Stimulated activated CD8-positive, alpha-beta memory T cell treated with anti-CD3 and anti-CD28 coated beads, Interleukin-12 subunit alpha, Interleukin-12 subunit beta, amount 100 ng/mL, for 24 hours (primary cell): Measurements from ENCODE around the gene TTC24.
"Not testable (repeated sequence)": the region's sequence is repeated elsewhere in the genome, so short reads cannot be mapped to it uniquely, and the experiment has no call there.

Source experiments
- DNase-seq: peaks from one replicate; pipeline ENCODE4 v3.0.0-alpha.2; 2020; ENCODE audit errors: extremely low read depth

The TTC24 gene

GRCh38 chr1:156587927-156588326 is 8.4 kb downstream of the TTC24 start:
- not testable (repeated sequence) for DNase-seq

DNA sequence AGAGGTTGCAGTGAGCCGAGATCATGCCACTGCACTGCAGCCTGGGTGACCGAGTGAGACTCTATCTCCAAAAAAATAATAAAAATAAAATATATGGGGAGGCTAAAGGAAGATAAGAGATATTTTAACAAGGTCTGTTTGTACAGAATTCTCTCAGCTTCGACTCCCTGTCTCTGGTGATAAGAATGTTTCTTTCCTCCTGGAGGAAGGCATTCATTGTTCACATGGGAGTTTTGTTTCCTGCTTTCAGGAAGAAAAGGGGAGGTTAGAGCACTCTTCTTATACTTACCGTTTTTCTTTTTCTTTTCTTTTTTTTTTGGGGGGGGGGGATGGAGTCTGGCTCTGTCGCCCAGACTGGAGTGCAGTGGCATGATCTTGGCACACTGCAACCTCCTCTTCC is 10.0 kb downstream of the TTC24 start:
- DNase-seq: no peak

DNA sequence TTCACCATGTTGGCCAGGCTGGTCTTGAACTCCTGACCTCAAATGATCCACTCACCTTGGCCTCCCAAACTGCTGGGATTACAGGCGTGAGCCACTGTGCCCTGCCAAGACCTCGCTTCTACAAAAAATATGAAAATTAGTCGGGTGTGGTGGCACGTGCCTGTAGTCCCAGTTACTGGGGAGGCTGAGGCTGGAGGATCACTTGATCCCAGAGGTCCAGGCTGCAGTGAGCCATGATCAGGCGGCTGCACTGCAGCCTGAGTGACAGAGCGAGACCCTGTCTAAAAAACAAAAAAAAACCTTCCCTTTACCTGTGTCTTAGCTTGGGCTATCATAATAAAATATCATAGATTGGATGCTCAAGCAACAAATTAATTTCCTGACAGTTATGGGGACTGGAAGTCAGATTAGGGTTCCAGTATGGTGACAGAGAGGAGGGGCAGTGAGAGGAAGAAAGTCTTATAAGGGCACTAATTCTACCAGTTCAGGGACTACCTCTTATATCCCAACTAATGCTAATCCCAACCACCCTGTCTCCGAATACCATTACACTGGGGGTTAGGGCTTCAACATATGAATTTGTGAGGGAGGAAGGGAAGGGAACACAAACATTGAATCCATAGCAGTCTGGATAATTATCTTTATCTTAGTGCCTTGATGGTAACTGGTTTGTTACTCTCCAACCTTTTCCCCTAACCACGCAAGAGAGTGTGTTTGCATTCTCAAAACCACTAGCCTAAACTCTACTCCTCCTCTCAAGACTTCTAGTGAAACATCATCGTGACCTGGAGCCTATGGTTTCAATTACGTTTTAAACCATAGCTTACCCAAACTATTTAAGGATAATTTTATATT is 11.0 kb downstream of the TTC24 start:
- DNase-seq: no peak

GRCh38 chr1:156591181-156591431 is 11.6 kb downstream of the TTC24 start:
- DNase-seq: no peak

DNA sequence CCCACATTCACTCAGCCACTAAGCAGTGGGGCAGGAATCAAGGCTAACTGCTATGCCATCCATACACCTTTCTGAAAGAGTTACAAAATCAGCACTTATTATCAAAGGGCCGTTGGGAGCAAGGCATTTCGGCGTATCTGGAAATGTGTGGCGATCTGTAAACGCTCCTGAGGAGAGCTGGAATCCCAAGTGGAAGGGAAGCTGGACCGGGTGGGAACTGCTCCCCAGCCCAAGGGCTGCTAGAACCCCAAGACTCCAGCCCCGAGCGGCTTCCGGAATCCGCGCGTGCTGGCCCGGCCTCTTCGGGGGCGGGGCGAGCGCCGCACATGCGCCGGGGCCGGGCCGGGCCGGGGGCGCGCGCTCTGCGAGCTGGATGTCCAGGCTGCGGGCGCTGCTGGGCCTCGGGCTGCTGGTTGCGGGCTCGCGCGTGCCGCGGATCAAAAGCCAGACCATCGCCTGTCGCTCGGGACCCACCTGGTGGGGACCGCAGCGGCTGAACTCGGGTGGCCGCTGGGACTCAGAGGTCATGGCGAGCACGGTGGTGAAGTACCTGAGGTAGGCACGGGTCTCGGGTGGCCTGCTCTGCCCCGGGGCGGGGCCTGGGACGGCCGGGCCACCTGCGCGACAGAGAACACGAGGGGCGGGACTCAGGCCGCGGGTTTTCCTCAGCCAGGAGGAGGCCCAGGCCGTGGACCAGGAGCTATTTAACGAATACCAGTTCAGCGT is 12.1 kb downstream of the TTC24 start, which contains the start of gene NAXE:
Gene NAXE, plus strand, starts transcription at position 345 of the 726 bp plus-strand sequence. Its CDS starts 29 bp downstream, at position 374.
- no peak for DNase-seq

GRCh38 chr1:156592158-156592909 is 12.8 kb downstream of the TTC24 start:
- DNase-seq: no peak

GRCh38 chr1:156592910-156593660 is 13.6 kb downstream of the TTC24 start:
- DNase-seq: no peak

GRCh38 chr1:156593661-156593989 is 14.1 kb downstream of the TTC24 start:
- DNase-seq: no peak

- DNase-seq: no peak
Measured at GRCh38 chr1:156594190-156594589, 14.7 kb downstream of the TTC24 start.

- no peak for DNase-seq
Measured at GRCh38 chr1:156595016-156595415, 15.5 kb downstream of the TTC24 start.

DNA sequence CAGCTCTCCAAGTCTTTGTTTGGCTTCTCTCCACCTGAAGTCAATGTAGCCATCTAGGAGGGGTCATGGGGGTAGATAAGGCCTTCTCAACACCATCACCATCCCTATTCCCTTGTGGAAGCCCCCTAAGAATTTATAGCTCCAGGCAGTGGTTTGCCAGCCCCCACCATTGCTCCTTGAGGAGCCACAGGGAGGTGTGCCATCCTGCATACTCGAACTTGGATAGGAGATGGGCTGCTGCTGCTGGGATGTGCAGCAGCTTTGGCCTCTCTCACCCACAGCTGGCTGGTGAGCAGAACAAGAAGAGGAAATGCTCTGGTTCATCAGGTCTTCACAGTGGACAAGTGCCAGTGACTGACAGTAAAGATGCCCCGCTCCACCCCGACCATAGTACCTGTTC is 16.9 kb downstream of the TTC24 start:
- DNase-seq: no peak

GRCh38 chr1:156598125-156598524 is 18.6 kb downstream of the TTC24 start:
- DNase-seq: no peak

GRCh38 chr1:156598731-156599432 is 19.4 kb downstream of the TTC24 start:
- no peak for DNase-seq

DNA sequence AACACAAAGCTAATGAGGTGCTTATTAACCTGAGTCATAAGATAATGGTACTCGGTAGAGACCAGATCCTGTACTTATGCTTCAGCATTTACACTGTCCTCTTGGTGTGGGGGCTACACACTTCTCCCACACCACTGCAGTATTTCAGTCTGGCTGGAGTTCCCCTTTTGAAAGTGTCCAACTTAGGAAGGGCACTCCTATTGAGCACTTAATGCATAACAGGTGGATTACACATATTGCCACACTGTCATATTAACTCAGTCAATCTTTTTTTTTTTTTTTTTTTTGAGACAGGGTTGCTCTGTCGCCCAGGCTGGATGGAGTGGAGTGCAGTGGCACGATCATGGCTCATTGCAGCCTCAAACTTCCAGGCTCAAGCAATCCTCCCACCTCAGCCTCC is 20.3 kb downstream of the TTC24 start:
- DNase-seq: no peak

DNA sequence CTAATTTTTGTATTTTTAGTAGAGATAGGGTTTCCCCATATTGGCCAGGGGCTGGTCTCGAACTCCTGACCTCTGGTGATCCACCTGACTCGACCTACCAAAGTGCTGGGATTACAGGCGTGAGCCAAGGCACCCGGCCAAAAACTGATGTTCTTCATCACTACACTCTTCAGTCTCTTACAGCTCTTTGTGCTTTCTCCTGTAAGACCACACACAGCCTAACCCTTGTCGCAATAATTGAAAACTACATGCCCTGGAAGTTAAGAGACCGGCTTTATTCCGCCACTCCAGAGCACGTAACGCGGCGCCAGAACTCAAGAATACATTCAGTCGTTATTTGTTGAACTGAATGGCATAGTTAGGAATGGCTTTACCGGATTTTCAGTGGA is 21.2 kb downstream of the TTC24 start:
- no peak for DNase-seq

DNA sequence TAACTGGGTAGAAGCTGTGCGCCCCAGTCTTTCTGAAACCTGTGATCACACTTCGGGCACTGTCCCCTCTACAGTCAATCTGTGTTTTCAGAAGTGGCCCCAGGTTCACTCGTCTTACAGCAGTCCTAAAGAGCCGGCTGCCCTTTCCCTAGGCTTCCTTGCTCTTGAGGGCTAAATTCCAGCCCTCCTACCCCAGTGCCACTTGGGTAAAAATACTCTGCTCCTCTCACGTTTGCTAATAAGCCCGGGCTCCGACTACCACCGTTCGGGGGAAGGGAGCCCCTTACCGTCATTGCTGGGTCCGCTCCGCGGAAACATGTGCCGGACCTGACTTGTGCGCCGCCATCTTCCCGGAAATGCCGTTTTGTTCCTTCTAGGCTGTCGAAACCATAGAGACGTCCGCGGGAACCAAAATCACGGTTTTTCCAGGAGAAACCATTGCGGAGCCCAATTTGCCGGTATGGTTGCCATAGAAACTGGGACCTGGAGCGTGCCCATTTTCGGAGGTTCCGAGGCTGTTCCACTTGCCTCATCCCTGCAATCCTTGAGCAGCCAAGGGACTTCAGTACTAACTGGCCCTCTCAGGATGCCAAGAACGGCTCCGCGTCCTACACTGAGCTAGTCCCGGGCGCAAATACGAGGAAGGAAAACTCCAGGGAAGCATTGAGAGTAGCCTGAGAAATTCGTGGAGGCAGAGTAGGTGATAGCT is 21.8 kb downstream of the TTC24 start, which contains the start of gene GPATCH4:
Gene GPATCH4, minus strand, starts transcription at position 358 of the 709 bp plus-strand sequence.
- peak; percentile 54 for DNase-seq

DNA sequence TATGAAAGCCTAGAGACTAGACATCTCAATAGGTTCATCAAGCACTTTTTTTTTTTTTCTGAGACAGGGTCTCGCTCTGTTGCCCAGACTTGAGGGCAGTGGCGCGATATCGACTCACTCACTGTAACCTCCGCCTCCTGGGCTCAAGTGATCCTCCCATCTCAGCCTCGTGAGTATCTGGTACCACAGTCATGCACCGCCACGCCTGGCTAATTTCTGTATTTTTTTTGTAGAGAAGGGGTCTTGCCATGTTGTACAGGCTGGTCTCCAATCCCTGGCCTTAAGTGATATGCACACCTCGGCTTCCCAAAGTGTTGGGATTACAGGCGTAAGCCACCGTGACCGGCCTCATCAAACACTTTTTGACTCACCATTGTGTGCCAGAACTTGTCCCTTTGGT is 22.4 kb downstream of the TTC24 start:
- no peak for DNase-seq

DNA sequence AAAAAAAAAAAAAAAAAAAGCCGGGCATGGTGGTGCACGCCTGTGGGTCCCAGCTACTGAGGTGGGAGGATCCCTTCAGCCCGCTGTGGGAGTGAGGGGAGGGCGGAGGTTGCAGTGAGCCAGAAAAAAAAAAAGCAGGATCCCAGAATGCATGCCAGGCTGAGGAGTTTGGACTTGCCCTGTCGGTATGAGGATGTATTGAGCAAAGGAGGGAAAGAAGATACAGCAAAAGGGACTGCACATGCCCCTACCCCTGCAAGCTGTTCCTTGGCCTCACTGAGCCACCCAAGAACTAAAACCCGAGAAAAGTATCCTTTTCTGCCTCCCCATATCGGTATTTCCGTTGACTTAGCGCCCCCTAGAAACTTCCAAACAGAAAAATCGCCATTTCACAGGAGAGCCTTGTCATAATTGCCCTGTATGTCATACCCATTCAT is 23.1 kb downstream of the TTC24 start:
- DNase-seq: no peak

- DNase-seq: not testable (repeated sequence)
Measured at GRCh38 chr1:156607344-156607743, 27.8 kb downstream of the TTC24 start.

GRCh38 chr1:156608036-156608674 is 28.6 kb downstream of the TTC24 start:
- no peak for DNase-seq
